AG08396 (cell line): ENCODE measurements around the gene IBA57.

Source experiments
- DNase-seq: peaks from one replicate; pipeline ENCODE4 v3.0.0; 2012; ENCODE audit warnings: low spot score, mixed read lengths

IBA57 gene

DNA sequence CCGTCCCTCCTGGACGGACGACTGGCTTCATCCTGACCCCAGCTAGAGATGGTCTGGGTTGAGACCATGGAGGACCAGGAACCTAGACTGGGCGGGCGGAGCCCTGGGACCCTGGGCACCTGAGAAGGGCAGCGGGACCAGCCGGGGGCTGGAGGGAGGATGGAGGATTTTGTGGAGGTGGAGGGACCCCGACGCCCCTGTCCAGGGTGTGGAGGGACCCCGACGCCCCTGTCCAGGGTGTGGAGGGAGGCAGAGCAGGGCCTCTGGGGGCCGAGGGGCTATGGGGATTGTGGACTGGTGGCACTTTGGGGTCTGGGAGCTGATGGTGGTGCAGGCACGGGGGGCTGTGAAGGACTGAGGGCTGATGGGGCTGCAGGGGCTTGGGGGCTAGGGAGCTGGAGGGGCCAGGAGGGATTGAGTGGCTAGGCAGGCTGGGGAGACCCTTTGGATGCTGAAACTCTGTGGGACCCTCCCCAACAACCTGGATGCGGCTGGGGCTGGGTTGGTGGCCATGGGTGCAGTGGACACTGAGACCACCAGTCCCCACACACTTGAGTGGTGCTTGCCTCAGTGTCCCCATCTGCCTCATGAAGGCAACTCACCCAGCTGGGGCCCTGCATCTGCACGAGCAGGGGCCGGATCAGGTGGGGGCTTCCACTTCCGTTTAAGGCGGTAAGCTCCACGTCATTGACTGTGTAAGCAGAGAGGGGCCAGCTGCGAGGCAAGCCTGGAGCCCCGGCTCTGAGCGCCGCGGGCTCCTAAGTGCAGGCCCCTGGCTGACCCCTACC is 8.5 kb upstream of the IBA57 start:
- no peak for DNase-seq

DNA sequence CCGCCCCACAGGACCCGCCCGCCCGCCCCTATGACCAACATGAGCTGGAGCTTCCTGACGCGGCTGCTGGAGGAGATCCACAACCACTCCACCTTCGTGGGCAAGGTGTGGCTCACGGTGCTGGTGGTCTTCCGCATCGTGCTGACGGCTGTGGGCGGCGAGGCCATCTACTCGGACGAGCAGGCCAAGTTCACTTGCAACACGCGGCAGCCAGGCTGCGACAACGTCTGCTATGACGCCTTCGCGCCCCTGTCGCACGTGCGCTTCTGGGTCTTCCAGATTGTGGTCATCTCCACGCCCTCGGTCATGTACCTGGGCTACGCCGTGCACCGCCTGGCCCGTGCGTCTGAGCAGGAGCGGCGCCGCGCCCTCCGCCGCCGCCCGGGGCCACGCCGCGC is 7.9 kb upstream of the IBA57 start:
- DNase-seq = no peak

DNA sequence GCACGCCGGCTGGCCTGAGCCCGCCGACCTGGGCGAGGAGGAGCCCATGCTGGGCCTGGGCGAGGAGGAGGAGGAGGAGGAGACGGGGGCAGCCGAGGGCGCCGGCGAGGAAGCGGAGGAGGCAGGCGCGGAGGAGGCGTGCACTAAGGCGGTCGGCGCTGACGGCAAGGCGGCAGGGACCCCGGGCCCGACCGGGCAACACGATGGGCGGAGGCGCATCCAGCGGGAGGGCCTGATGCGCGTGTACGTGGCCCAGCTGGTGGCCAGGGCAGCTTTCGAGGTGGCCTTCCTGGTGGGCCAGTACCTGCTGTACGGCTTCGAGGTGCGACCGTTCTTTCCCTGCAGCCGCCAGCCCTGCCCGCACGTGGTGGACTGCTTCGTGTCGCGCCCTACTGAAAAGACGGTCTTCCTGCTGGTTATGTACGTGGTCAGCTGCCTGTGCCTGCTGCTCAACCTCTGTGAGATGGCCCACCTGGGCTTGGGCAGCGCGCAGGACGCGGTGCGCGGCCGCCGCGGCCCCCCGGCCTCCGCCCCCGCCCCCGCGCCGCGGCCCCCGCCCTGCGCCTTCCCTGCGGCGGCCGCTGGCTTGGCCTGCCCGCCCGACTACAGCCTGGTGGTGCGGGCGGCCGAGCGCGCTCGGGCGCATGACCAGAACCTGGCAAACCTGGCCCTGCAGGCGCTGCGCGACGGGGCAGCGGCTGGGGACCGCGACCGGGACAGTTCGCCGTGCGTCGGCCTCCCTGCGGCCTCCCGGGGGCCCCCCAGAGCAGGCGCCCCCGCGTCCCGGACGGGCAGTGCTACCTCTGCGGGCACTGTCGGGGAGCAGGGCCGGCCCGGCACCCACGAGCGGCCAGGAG is 7.2 kb upstream of the IBA57 start:
- DNase-seq = no peak

DNA sequence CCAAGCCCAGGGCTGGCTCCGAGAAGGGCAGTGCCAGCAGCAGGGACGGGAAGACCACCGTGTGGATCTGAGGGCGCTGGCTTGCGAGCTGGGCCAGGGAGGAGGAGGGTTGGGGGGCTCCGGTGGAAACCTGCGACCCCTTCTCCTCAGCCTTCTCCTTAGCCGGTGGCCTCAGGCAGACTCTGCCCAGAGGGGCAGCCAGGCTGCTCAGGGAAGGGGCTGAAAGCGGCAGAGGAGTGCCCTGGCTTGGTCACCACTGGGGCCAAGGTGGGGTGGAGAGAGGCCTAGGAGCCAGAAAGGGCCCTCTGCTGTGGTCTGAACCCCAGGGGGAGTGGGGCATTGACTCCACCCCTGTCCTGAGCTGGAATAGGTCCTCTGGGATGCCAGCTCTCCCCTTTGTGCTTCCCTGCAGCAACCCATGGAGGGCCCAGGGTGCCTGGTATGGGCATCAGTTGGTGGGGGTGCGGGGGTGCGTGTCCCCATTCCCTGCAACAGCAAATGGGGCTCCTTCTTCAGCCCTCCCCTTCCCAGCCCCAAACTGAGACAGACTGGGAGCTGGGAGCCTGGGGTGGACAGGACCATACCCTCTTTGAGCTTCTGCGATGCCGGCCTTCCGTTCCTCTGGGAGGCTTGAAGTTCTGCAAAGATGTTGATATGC is 6.5 kb upstream of the IBA57 start:
- DNase-seq = no peak

DNA sequence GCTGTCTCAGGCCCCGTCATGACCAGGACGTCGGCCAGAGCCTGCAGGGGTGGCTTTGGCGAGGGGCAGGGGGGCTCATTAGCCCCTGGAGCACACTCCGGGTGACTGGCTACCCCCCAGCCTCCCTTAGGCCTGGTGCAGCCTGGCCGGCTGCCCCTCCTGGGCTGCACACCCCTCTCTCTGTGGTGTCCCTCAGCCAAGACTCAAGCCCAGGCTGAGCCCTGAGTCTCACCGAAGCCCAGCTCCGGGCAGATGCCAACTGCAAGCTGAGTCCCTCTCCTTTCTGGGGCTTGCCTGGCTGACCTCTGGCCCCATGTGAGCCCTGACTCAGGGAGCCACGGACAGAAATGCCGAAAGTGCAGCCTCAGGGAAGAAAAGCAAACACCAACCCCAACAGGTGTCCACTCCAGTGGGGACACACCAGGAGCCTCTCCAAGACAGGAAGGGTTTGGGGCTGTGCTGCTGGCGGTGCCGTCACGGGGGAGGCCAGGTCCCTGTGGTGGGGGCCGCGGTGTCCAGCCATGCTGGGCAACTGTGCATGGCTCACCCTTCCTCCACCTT is 5.3 kb upstream of the IBA57 start:
- no peak for DNase-seq

DNA sequence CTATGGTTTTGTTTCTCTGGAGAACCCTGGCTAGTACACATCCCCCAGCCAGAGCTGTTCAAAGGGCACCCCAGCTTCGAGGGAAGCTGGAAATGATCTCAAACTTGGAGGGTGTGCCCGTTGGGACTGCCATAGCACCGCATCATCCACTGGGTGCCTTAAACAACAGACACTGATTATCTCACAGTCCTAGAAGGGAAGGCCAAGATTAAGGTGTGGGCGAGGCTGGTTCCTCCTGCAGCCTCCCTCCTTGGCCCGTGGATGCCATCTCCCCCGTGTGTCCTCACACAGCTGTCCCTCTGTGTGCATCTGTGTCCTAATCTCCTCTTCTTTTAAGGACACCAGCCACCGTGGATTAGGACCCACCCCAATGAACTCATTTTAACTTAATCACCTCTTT is 4.2 kb upstream of the IBA57 start:
- DNase-seq = no peak

DNA sequence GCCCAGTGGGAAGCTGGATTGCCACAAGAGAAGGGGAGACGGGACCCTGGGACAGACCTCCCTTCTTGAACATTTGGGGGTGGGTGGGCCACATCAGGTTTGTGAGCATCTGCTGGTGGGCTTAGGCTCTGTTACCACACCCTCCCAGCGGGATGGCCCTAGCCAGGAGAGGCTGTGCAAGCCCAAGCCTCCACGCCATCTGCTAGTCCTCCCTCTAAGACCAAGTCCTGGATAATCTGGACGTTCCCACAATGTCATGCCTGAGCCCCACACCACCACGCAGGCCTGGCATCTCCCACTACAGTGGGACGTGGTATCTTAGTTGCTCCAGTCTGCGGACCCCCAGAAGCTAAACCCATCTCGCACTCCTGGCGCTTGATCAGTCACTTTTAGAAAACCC is 3.7 kb upstream of the IBA57 start:
- no peak for DNase-seq

DNA sequence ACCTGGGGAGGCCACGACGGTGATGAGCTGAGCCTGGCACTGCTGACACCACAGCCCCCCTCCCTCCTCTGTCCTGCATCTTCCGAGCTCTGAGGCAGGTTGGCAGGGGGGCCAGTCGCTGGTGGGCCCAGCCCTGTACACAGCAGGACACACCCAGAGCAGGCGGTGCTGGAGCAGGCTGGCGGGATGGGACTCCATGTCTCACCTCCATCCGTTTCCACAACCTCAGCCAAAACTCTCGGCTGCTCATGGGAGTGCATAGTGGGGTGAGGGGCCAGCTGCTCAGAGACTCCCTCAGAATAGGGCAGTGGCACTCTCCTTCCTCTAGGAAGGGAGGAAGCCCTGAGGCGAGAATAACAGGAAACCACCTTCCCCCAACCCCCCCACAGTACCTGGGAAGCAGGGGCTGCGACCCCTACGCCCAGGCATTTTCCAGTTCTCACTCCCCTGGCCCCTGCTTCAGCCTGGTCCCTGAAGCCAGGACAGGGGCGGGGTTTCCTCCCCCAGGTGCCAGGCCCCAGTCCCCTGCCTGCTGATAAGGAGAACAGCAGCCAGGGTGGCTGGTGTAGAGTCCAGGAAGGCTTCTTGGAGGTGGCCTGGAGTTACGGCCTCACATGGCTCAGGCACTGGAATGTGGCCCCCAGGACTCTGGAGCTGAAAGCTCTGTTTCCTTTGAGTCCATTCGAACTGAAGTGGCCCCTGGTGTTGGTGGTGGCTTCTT is 3.2 kb upstream of the IBA57 start:
- DNase-seq = no peak

DNA sequence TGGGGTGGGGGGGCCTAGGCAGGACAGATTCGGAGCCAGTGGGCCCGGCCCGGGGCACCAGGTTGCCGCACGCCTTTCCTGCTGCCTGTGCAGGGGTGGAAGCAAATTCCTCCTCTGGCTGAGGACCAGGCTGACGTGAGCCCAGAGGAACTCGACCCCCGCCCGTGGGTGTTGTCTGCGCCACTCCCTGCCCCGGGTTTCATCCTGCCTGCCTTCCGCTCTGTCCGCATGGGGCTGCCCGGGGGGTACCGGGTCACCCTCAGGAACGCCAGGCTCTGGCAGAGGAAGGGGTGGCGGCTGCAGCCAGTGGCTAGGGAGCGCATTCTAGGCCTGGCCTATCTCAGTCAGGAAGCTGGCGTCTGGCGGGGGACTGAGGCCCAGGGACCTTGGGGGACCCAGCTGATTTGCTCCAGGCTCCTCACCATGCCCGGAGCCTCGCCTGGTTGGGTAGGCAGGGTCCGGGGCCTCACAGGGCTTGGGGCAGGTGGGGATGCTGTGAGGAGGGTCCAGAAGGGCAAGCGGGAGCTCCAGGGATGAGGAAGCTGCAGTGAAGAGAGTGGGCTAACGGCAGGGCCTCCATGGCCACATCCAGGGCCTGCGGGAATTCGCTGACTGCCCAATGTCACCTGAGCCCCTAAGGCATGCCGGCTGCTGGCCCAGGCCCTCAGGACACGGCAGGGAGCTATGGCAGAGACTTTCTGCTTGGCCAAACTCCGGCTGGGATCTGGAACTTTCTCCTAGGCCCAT is 2.4 kb upstream of the IBA57 start:
- no peak for DNase-seq

DNA sequence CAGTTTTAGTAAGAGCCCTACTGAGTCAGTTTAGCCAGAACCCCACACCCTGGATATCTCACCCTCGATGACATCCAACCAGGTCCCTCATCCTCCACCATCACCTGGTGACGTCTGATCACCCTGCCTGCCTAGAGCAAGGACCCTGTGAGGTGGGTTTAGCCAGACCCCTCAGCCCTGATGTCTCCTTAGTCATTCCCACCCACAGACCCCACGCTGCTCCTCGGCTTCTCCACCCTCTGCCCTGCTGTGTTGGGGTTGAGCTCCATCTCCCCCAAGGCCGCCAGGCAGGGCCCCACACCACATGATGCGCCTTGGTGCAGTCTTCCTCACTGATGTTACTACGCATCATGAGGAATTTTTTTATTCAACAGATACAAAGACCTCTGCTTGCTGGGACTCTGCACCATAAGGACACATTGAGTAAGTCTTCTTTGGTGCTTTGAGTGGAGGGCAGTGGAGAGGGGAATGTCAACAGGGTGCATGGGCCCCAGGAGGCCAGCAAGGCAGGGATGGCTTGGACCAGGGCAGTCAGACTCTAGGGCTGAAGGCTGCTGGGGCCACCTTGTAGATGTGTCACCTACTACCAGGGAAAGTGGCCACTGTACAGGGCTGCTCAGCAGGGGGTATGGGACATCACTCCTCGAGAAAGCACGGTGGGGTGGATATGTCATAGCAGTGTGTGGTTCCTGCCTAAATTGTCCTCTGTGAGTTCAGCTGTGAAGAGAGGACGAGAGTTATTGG is 1.7 kb upstream of the IBA57 start:
- DNase-seq = no peak

DNA sequence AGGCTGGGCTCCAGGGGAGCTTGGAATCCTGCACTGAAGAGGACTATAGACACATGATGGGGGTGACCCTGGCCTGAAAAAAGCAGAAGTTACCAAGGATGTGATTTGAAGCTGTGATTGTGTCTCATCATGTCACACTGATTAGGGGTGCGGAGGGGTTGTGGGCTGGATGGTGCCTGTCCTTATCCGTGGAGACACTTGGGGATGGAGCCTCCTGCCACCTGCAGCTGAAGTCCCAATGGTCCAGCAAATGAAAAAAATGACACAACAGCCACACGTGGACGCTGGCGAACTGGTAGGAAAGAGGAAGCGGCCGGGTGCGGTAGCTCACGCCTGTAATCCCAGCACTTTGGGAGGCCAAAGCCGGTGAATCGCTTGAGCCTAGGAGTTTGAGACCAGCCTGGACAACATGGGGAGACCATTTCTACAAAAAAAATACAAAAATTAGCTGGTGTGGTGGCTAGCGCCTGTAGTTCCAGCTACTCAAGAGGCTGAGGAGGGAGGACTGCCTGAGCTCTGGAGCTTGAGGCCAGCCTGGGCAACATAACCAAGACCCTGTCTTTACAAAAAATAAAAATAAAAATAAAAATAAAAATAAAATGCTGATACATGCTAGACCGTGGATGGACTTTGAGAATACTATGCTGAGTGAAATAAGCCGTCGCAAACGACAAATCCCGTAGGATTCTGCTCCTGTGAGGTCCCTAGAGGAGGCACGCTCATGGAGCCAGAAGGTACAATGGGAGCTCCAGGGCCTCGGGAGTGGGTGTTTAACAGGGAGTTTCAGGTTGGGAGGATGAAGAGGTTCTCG is 838 bp upstream of the IBA57 start:
- DNase-seq = no peak

DNA sequence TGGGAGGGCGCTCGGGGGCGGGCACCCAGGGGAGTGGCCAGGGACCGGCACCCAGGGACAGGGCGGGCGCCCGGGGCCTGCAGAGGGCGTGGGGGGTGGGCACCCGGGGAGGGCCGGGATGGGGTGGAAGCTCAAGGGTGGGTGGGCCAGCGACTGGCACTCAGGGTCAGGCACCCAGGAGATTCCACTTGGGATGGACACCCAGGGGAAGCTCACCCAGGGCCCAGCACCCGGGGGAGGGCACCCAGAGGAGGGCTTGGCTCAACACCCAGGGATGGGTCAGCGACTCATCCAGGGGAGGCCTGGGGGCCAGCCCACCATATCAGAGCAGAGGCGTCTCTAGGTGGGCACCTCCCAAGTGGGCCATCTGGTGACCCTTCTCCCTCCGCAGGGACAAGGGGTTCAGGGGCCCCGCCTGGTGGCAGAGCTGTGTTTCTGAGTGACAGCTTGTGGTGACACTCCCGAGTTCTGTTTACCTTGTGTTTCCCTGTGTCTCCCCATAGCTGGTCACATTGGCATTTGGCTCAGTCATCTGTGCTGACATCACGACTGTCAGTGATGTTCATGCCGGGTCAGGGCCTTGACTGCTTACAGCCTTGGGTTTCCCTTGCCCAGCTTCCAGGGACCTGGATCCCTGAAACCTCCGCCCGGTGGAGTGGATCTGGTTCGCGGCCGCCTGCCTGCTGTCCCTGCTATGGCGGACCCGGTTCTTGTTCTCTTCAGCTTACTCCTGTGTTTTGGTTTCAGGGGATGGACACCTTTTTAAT is 749 bp downstream of the IBA57 start:
- peak; percentile 84 for DNase-seq

DNA sequence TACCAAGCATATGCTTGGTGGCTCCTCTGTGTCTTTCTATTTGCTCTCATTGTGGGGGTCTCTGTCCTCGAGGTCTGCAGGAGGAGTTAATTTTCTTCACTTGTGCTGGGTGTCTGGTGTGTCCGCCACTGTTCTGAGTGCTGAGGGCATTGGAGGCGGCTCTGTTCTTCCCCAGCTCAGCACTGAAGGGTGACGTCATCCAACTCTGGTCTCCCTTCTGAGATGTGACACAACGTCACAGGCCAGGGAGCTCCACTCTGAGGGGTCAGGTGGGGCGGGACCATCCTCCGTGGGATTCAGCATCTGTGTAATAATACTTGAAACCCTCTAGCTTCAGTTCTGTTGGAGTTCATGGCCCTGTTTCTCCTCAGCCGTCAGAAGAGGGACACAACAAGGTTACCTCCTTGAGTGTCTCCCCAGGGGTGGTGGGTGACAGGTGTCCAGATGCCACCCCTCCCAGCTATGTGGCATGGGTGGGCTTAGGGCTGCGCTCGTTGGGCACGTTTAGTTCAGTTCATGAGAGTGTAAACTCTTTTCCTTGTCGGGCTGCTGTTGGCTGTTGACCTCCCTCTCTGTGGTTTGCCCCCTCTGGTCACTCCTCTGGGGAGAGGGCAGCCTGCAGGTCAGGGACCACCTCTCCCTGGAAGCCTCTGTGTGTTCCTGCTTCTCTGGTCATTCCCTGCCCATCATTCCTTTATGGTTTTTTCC is 3.1 kb downstream of the IBA57 start:
- no peak for DNase-seq

DNA sequence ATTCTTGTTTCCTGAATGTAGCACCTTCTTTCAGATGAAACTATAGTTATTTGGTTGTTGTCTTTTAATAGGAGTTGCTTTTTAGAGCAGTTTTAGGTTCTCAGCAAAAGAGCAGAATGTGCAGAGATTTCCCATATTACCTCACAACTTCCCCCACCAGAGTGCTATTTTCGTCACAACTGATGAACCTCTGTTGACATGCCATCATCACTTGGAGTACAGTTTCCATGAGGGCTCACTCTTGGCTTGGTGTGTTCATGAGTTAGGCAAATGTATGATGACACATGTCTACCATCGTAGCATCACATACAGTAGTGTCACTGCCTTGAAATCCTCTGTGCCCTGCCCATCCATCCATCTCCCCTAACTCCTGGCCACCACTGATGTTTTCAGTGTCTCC is 3.7 kb downstream of the IBA57 start:
- no peak for DNase-seq

DNA sequence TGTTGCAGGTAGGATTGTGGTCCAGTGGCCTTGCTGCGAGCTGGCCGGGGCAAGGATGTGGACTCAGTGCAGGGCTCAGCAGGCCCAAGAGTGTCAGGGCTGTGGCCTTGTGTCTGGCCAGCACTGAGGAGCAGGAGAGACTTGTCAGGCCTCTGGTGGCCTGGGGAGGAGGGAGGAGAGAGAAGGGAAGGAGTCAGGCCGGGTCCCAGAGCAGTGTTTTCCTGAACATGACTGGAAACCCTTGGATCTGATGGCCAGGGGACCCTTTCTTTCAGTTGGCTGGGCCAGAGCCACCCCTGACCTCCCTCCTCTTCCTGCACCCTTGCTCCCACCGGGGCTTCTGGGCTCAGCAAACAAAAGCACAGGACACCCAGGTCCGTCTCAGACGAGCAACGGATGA is 5.1 kb downstream of the IBA57 start:
- no peak for DNase-seq

DNA sequence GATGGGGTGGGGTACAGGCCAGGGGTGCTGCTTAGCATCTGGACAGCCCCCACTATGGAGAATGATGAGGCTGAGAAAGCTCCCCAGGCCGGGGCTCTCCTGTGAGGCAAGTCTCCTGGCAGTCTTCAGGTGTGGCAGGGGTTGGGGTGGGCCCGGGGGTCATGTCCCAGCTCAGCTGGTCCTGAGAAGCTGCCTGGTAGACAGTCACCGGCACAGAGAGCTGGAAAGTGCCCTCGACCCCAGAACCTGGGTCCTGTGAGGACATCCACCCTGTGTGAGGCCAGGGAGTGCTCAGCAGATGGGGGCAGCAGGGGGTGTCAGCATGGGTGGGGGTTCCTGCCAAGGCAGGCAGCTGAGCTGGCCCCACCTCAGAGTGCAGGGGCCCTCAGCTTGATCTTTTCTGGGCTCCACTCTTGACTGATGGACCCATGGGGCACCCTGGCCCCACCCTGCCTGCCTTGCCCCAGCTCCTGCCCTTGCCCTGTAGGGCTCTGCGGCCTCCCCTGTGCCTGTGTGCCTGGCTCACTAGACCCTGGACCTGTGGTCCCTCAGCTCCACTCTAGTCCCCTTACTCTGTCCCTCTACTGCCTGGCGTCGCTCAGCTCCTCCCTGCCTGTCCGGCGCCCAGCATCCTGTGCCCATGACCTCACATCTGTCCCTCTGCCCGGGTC is 5.8 kb downstream of the IBA57 start:
- no peak for DNase-seq
